CD14-positive monocyte (primary cell): Measurements from ENCODE around the gene C5orf15. TPM values are rescaled to one million over a fixed set of nuclear protein-coding genes. Genes with fewer than 3 reads are reported as not detected.

Experiments used
- DNase-seq, 3 donors: peaks; one replicate each; pipeline ENCODE4 v3.0.0-alpha.2; 2011 to 2022
- H2AFZ ChIP-seq: 2 replicates; pipeline ENCODE4 v1.6.0; 2012; ENCODE audit warnings: mild to moderate bottlenecking, low read depth, low read length, inconsistent platforms; ENCODE audit not compliant: insufficient read depth, poor library complexity, severe bottlenecking
- H3K27ac ChIP-seq, 2 donors: 1 replicate in 1 of 2; 2 replicates in 1 of 2; pipeline ENCODE4 v1.5.1; 2012 to 2013; ENCODE audit warnings: low read length in 2 of 2, control low read depth in 1 of 2, inconsistent platforms in 1 of 2, low read depth in 1 of 2, mild to moderate bottlenecking in 1 of 2
- H3K27me3 ChIP-seq, 2 donors: one replicate each; pipeline versions ENCODE4 v1.6.0 to v1.6.1; 2011 to 2013; ENCODE audit warnings: low read length in 2 of 2; ENCODE audit not compliant: control insufficient read depth in 2 of 2, insufficient read depth in 2 of 2
- H3K36me3 ChIP-seq, 2 donors: replicated peaks in 1 of 2; 1 replicate in 1 of 2; 2 replicates in 1 of 2; pipeline versions ENCODE4 v1.5.1 to v1.6.1; 2012 to 2013; ENCODE audit warnings: low read length in 2 of 2, control low read depth in 1 of 2, inconsistent platforms in 1 of 2, mild to moderate bottlenecking in 1 of 2; ENCODE audit not compliant: insufficient read depth in 2 of 2, control insufficient read depth in 1 of 2
- H3K4me1 ChIP-seq, 2 donors: 1 replicate in 1 of 2; 2 replicates in 1 of 2; pipeline versions ENCODE4 v1.5.1 to v1.6.1; 2012 to 2013; ENCODE audit warnings: low read length in 2 of 2, control low read depth in 1 of 2, inconsistent platforms in 1 of 2, mild to moderate bottlenecking in 1 of 2, moderate library complexity in 1 of 2; ENCODE audit not compliant: insufficient read depth in 2 of 2, control insufficient read depth in 1 of 2
- H3K4me2 ChIP-seq: replicated peaks from 2 replicates; pipeline ENCODE3; 2012; ENCODE audit warnings: low read length, moderate library complexity, mild to moderate bottlenecking; ENCODE audit not compliant: poor library complexity, severe bottlenecking; ENCODE audit errors: extremely low read depth
- H3K4me3 ChIP-seq, 3 experiments: fragments of 200-600 bp in 1 of 3; sonication (generic) in 1 of 3; replicated peaks in 1 of 3; 1 replicate in 2 of 3; 2 replicates in 1 of 3; pipeline ENCODE4 v1.5.1; 2011 to 2013; ENCODE audit warnings: low read length in 3 of 3, mild to moderate bottlenecking in 3 of 3, control low read depth in 2 of 3, low read depth in 2 of 3, inconsistent platforms in 1 of 3, moderate library complexity in 1 of 3
- H3K79me2 ChIP-seq: 2 replicates; pipeline ENCODE4 v1.6.0; 2012; ENCODE audit warnings: mild to moderate bottlenecking, control low read depth, inconsistent platforms, low read length, moderate library complexity; ENCODE audit not compliant: insufficient read depth
- H3K9ac ChIP-seq: 2 replicates; pipeline ENCODE4 v1.6.0; 2017; ENCODE audit warnings: low read length, mild to moderate bottlenecking; ENCODE audit not compliant: insufficient read depth, poor library complexity, severe bottlenecking
- H3K9me3 ChIP-seq, 2 donors: replicated peaks in 1 of 2; 1 replicate in 1 of 2; 2 replicates in 1 of 2; pipeline versions ENCODE4 v1.5.1 to v1.6.1; 2012 to 2013; ENCODE audit warnings: low read length in 2 of 2, control low read depth in 1 of 2; ENCODE audit not compliant: control insufficient read depth in 1 of 2, insufficient read depth in 1 of 2
- H4K20me1 ChIP-seq: 2 replicates; pipeline ENCODE4 v1.6.0; 2012; ENCODE audit warnings: mild to moderate bottlenecking, low read length, control low read depth, moderate library complexity; ENCODE audit not compliant: insufficient read depth
- H3K27ac Mint-ChIP-seq, 7 donors: one replicate each; pipeline ENCODE4 v1.8.0; 2020; ENCODE audit warnings: mild to moderate bottlenecking in 7 of 7, mixed read lengths in 7 of 7, moderate library complexity in 6 of 7, inconsistent platforms in 2 of 7
- H3K27me3 Mint-ChIP-seq, 3 donors: one replicate each; pipeline ENCODE4 v1.8.0; 2021 to 2022; ENCODE audit warnings: low read depth in 3 of 3, mild to moderate bottlenecking in 3 of 3, mixed read lengths in 3 of 3, moderate library complexity in 3 of 3, inconsistent platforms in 1 of 3
- H3K36me3 Mint-ChIP-seq, 2 donors: one replicate each; pipeline ENCODE4 v1.8.0; 2020; ENCODE audit warnings: mixed read lengths in 2 of 2, inconsistent platforms in 1 of 2, mild to moderate bottlenecking in 1 of 2
- H3K4me1 Mint-ChIP-seq: one replicate; pipeline ENCODE4 v1.8.0; 2020; ENCODE audit warnings: mild to moderate bottlenecking, mixed read lengths
- H3K4me3 Mint-ChIP-seq, 2 donors: one replicate each; pipeline ENCODE4 v1.8.0; 2020; ENCODE audit warnings: mild to moderate bottlenecking in 2 of 2, mixed read lengths in 2 of 2, moderate library complexity in 1 of 2
- H3K9me3 Mint-ChIP-seq, 7 donors: one replicate each; pipeline ENCODE4 v1.8.0; 2020 to 2022; ENCODE audit warnings: mixed read lengths in 7 of 7, mild to moderate bottlenecking in 6 of 7, moderate library complexity in 6 of 7, inconsistent platforms in 2 of 7
- CTCF ChIP-seq: fragments of 200-600 bp; IDR thresholded peaks from one replicate; pipeline ENCODE4 v1.8.0; 2022; ENCODE audit warnings: antibody characterized with exemption, mild to moderate bottlenecking
- WGBS: methylation state at CpG from one replicate; pipeline ENCODE4 v1.1.5; 2013; ENCODE audit warnings: missing lambda C conversion rate; ENCODE audit not compliant: insufficient coverage; 5-methylcytosine and 5-hydroxymethylcytosine counted together
- intact Hi-C, 2 donors: fragments of 100-400 bp; cut with micrococcal nuclease; formaldehyde crosslinking; loops; one replicate each; pipeline versions ENCODE4 v1.15.0 to v1.15.1; 2023
- polyA plus RNA-seq, 3 donors: library from polyadenylated mRNA; depleted of rRNA in 1 of 3; unstranded in 2 of 3; stranded (reverse) in 1 of 3; fragments of 300-500 nt in 2 of 3; fragments of >200 nt in 1 of 3; fragmentation: Illumina TruSeq in 2 of 3; gene quantifications; 1 replicate in 2 of 3; 2 replicates in 1 of 3; pipeline ENCODE4 v1.2.3, GENCODE V29; 2012 to 2021

The C5orf15 gene
- polyA plus RNA-seq, 3 donors: 38.0 to 59.2 (median 46.9) TPM

- Histone ChIP-seq H3K36me3 (peaks cover 69 to 87% of the 10 kb centered on the region in 2 donors), H3K27me3 (no peaks in the 10 kb centered on the region), H3K4me1 (no peaks in the 10 kb centered on the region), H3K79me2 (no peaks in the 10 kb centered on the region), H4K20me1 (peaks cover 7% of the 10 kb centered on the region), H3K9me3 (no peaks in the 10 kb centered on the region), H3K4me3 (no peak overlapping the region), H3K27ac (no peak overlapping the region), H2AFZ (no peak overlapping the region), H3K4me2 (no peak overlapping the region), H3K9ac (no peak overlapping the region)
- no peak for TF ChIP-seq CTCF
- Mint-ChIP-seq H3K27ac (no peak overlapping the region), H3K4me1 (no peaks in the 10 kb centered on the region), H3K4me3 (no peak overlapping the region), H3K36me3 (peaks cover 75 to 91% of the 10 kb centered on the region in 2 donors), H3K9me3 (no peaks in the 10 kb centered on the region), H3K27me3 (peaks cover 0 to 4% (median 0%) of the 10 kb centered on the region in 3 donors)
- intact Hi-C loops: no loop called here
- DNase-seq: no peak
- WGBS: 86% methylated on average over 1 of the region's 3 CpGs
These were observed 17.2 kb upstream of the C5orf15 start for GRCh38 chr5:133985540-133986180.

- Histone ChIP-seq H4K20me1 (no peaks in the 10 kb centered on the region), H3K79me2 (no peaks in the 10 kb centered on the region), H3K27ac (no peak overlapping the region), H3K9ac (no peak overlapping the region), H3K36me3 (peaks cover 53 to 84% of the 10 kb centered on the region in 2 donors), H2AFZ (no peak overlapping the region), H3K4me2 (no peak overlapping the region), H3K4me3 (no peak overlapping the region), H3K9me3 (no peaks in the 10 kb centered on the region), H3K27me3 (no peaks in the 10 kb centered on the region), H3K4me1 (no peaks in the 10 kb centered on the region)
- no peaks in the 10 kb centered on the region for H3K9me3 Mint-ChIP-seq
- intact Hi-C loops: no loop called here
- no peak for DNase-seq
- no peak overlapping the region for H3K27ac Mint-ChIP-seq
- TF ChIP-seq CTCF: no peak
- peaks cover 68 to 82% of the 10 kb centered on the region in 2 donors for H3K36me3 Mint-ChIP-seq
- WGBS: 98% methylated on average over 4 of the region's 5 CpGs
- H3K4me1 Mint-ChIP-seq: no peaks in the 10 kb centered on the region
- H3K27me3 Mint-ChIP-seq: peaks cover 0 to 4% (median 0%) of the 10 kb centered on the region in 3 donors
- H3K4me3 Mint-ChIP-seq: no peak overlapping the region
These were observed 15.2 kb upstream of the C5orf15 start for GRCh38 chr5:133983674-133984073.
